Heart left ventricle (tissue), 16 donors: ENCODE data around the gene CFAP46. TPM values are rescaled to one million over a fixed set of nuclear protein-coding genes. Genes with fewer than 3 reads are reported as not detected.
A peak's percentile ranks its signal among the peaks of the same experiment; 100 is the strongest.

ENCODE experiments used
- ATAC-seq, 4 donors: fragments of 200-7000 bp; cut with Tn5 transposase; one replicate each; pipeline ENCODE4 v1.9.1; 2020 to 2022; ENCODE audit warnings: moderate library complexity in 4 of 4, mild to moderate bottlenecking in 3 of 4, moderate number of reproducible peaks in 1 of 4
- DNase-seq, 5 donors: peaks; one replicate each; pipeline ENCODE4 v3.0.0-alpha.2; 2020
- H3K27ac ChIP-seq, 12 donors: fragments of 200-600 bp; sonication (generic) in 4 of 12; one replicate each; pipeline versions ENCODE4 v1.5.0 to v1.8.0; 2016 to 2022; ENCODE audit warnings: mild to moderate bottlenecking in 2 of 12
- H3K27me3 ChIP-seq, 9 donors: fragments of 200-600 bp; sonication (generic) in 2 of 9; one replicate each; pipeline versions ENCODE4 v1.5.1 to v1.8.0; 2016 to 2022; ENCODE audit warnings: mild to moderate bottlenecking in 3 of 9
- H3K36me3 ChIP-seq, 9 donors: fragments of 200-600 bp; sonication (generic) in 2 of 9; one replicate each; pipeline versions ENCODE4 v1.5.0 to v1.8.0; 2018 to 2022; ENCODE audit warnings: mild to moderate bottlenecking in 2 of 9
- H3K4me1 ChIP-seq, 12 donors: fragments of 200-600 bp; sonication (generic) in 4 of 12; one replicate each; pipeline versions ENCODE4 v1.5.0 to v1.8.0; 2016 to 2022; ENCODE audit warnings: mild to moderate bottlenecking in 3 of 12
- H3K4me3 ChIP-seq, 12 donors: fragments of 200-600 bp; sonication (generic) in 4 of 12; one replicate each; pipeline versions ENCODE4 v1.5.0 to v1.8.0; 2017 to 2022; ENCODE audit warnings: mild to moderate bottlenecking in 9 of 12, moderate library complexity in 4 of 12
- H3K9me3 ChIP-seq, 12 donors: fragments of 200-600 bp; sonication (generic) in 4 of 12; one replicate each; pipeline versions ENCODE4 v1.5.0 to v1.8.0; 2016 to 2022; ENCODE audit warnings: mild to moderate bottlenecking in 1 of 12
- CTCF ChIP-seq, 12 donors: fragments of 200-600 bp; sonication (generic) in 4 of 12; IDR thresholded peaks; one replicate each; pipeline versions ENCODE4 v1.5.0 to v1.8.0; 2018 to 2022; ENCODE audit warnings: antibody characterized with exemption in 12 of 12, mild to moderate bottlenecking in 5 of 12
- POLR2A ChIP-seq, 2 donors: fragments of 450-650 bp; IDR thresholded peaks; one replicate each; pipeline ENCODE4 v1.6.1; 2017; ENCODE audit warnings: antibody characterized with exemption in 2 of 2, mild to moderate bottlenecking in 2 of 2, moderate library complexity in 2 of 2
- WGBS, 4 donors: extraction: QIAGEN DNeasy Blood & Tissue Kit in 2 of 4; methylation state at CpG; one replicate each; pipeline versions ENCODE4 v1.1.5 to v1.1.7; 2013 to 2018; 5-methylcytosine and 5-hydroxymethylcytosine counted together
- intact Hi-C, 10 donors: fragments of 100-400 bp; cut with DNase I; formaldehyde crosslinking; loops; one replicate each; pipeline versions ENCODE4 v1.11.1 to v1.14.2; 2022
- polyA plus RNA-seq, 2 donors: library from polyadenylated mRNA; stranded (reverse); fragments of 200-250 nt; gene quantifications; one replicate each; pipeline ENCODE4 v1.2.3, GENCODE V29; 2013
- total RNA-seq, 9 donors: library from RNA; depleted of rRNA in 2 of 9; stranded (reverse); fragments of >200 nt in 2 of 9; fragmentation: NEBNext Ultra II Directional in 3 of 9; extraction: Animal tissue kit (Norgen Biotek cat#: 25700) in 3 of 9; gene quantifications; one replicate each; pipeline versions ENCODE4 v1.1.0 to v1.2.4, GENCODE V29; 2016 to 2023
- donor health status: ischemic (EF 13 %, LVEDD 7.1; RV severe dilation, severe dysfunction).
- donor health status: healthy with polysubstance abuse.
- donor health status: DM: no; HTN: yes; CAD: no.
- donor health status: DM: no; HTN: no; CAD: no.
- donor health status: ischemic (EF 25% LVEDD 6.9; RV normal size, moderate dysfunction).
- donor health status: ischemic (EF 25% LVEDD 5.7; RV mildly dilated, moderate dysfunction).
- donor health status: healthy.
- donor health status: DM: yes; HTN: yes; CAD: no.
- donor health status: ischemic (EF 35%, LVEDD 5.7; RV mildly dilated, moderate dysfunction).
- donor health status: nonischemic (EF 11% LVEDD 7.7; RV severe dilation, severe dysfunction).
- donor health status: DM: yes; HTN: yes; CAD: no.
- donor health status: PGD.
- donor health status: ischemic (EF 29% LVEDD 5.4; RV normal size, mild dysfunction).
- donor health status: nonischemic (EF 23%, LVEDD 6.1; RV moderate dilation, normal function).

CFAP46 gene
- total and polyA plus RNA-seq, 11 donors, result 0.61 to 1.8 (median 0.95) TPM

DNA sequence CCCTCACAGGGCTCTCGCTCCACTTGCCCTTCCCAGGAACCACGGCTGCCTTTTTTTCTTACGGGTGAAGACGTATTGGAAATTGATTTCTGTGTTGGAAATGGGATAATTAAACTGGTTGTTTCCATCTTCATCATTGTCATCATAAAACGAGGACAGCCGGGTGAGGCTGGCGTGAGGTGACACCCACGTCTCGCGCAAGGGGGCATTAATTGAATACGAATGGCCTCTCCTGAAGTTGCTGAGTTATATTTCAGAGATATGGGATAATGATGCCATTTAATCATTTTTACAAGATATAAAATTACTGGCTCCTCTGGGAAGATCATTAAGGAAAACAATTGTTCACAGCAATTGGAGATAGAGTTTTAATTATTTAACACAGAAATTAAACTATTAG lies 138.1 kb downstream of the CFAP46 start:
- WGBS, 4 donors, result 94 to 96% (median 94%) methylated on average over 11 of the region's 11 CpGs

DNA sequence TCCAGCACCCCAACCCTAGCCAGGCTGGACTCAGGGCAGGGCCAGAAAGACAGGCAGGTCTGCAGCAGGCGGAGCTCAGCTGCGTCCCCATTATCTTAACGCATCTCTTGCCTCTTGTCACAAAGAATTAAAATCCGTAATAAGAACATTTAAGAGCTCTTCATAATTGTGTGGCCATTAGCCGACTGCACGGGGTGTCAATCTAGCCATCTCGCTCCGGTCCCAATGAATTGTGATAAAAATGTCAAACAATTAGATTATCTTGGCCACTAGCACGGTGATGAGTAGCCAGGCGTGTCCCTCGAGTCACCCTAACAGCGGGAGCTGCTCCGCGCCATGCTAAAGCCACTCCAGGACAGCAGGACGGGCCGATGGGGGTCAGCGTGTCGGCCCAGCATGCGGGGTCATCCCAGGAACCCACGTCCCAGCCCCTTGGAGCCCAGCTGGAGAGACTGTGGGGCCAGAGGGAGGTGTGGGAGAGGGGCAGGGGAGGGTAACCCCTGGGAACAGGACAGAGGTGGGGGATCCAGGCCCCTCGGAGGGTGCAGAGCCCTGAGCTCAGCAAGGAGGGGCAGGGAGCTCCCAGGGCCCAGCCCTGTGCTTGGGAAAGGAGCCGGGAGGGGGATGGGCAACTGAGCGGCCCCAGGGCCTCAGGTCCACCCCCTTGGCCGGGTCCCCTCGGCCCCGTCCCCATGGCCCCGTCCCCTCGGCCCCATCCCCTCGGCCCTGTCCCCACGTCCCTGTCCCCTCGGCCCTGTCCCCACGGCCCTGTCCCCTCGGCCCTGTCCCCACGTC lies 138.8 kb downstream of the CFAP46 start:
- Histone ChIP-seq H3K27me3 (peaks cover 0 to 6% (median 0%) of the 10 kb centered on the region in 9 donors), H3K27ac (no peak overlapping the region), H3K4me3 (no peak overlapping the region), H3K4me1 (no peaks in the 10 kb centered on the region), H3K36me3 (no peaks in the 10 kb centered on the region), H3K9me3 (peaks cover 0 to 7% (median 2%) of the 10 kb centered on the region in 12 donors)
- intact Hi-C loops, result no loop called here
- TF ChIP-seq POLR2A (IDR thresholded peaks at IDR 0.05), result no peak
- TF ChIP-seq CTCF (IDR thresholded peaks at IDR 0.05), result no peak
- ATAC-seq (peak in 1 of 4 donors; percentile 12), DNase-seq (peak in 2 of 5 donors; percentile 2 to 11)
- 80 to 83% (median 81%) methylated on average over 30 to 34 of the region's 34 CpGs for WGBS, 4 donors

More for the DNA sequence above, 138.1 kb downstream of the CFAP46 start:
- Histone ChIP-seq H3K4me1 (no peaks in the 10 kb centered on the region), H3K9me3 (peaks cover 0 to 7% (median 2%) of the 10 kb centered on the region in 12 donors), H3K27ac (no peak overlapping the region), H3K36me3 (no peaks in the 10 kb centered on the region), H3K4me3 (no peak overlapping the region), H3K27me3 (peaks cover 0 to 6% (median 0%) of the 10 kb centered on the region in 9 donors)
- intact Hi-C loops, result no loop called here
- no peak for TF ChIP-seq CTCF (IDR thresholded peaks at IDR 0.05)
- no peak for TF ChIP-seq POLR2A (IDR thresholded peaks at IDR 0.05)
- DNase-seq (no peak), ATAC-seq (no peak)

GRCh38 chr10:132802694-132803320 lies 139.6 kb downstream of the CFAP46 start:
- ATAC-seq, result no peak
- Histone ChIP-seq H3K36me3 (no peaks in the 10 kb centered on the region), H3K9me3 (peaks cover 0 to 7% (median 2%) of the 10 kb centered on the region in 12 donors), H3K27ac (no peak overlapping the region), H3K4me1 (no peaks in the 10 kb centered on the region), H3K4me3 (no peak overlapping the region), H3K27me3 (peaks cover 0 to 4% (median 0%) of the 10 kb centered on the region in 9 donors)
- intact Hi-C loops, result no loop called here
- 76 to 82% (median 78%) methylated on average over 13 to 16 of the region's 16 CpGs for WGBS, 4 donors
- DNase-seq, result peak in 2 of 5 donors; percentile 9 to 10
- no peak for TF ChIP-seq POLR2A (IDR thresholded peaks at IDR 0.05)
- no peak for TF ChIP-seq CTCF (IDR thresholded peaks at IDR 0.05)

GRCh38 chr10:132802048-132802447 lies 140.3 kb downstream of the CFAP46 start:
- H3K4me1 ChIP-seq, result no peaks in the 10 kb centered on the region
- intact Hi-C loops, result no loop called here
- TF ChIP-seq CTCF (IDR thresholded peaks at IDR 0.05) (no peak), POLR2A (IDR thresholded peaks at IDR 0.05) (no peak)
- ATAC-seq (no peak), DNase-seq (peak in 2 of 5 donors; percentile 1 to 17)
- no peak overlapping the region for H3K27ac ChIP-seq
- H3K27me3 ChIP-seq, result no peaks in the 10 kb centered on the region
- H3K9me3 ChIP-seq, result peaks cover 0 to 7% (median 2%) of the 10 kb centered on the region in 12 donors
- H3K4me3 ChIP-seq, result no peak overlapping the region
- WGBS, 4 donors, result 80 to 88% (median 84%) methylated on average over 8 of the region's 8 CpGs
- H3K36me3 ChIP-seq, result no peaks in the 10 kb centered on the region
